Measurements from ENCODE around the gene SPDYC.
A peak's percentile ranks its signal among the peaks of the same experiment; 100 is the strongest.

SPDYC gene

GRCh38 chr11:65128182-65129145 lies 41.6 kb upstream of the SPDYC start:
- Histone ChIP-seq H3K27ac (ENCODE audit: low read length) (no peak overlapping the region), H3K9me3 (ENCODE audit: control insufficient read depth in 2 of 2, low read length in 2 of 2) (no peaks in the 10 kb centered on the region), H3K4me1 (ENCODE audit: control insufficient read depth, insufficient read depth, low read length) (peaks cover 15% of the 10 kb centered on the region), H3K9ac (ENCODE audit: low read length in 2 of 2) (no peak overlapping the region), H3K36me3 (ENCODE audit: control insufficient read depth in 2 of 2, insufficient read depth in 2 of 2, low read length in 2 of 2) (peaks cover 44 to 61% of the 10 kb centered on the region in 2 donors), H3K27me3 (ENCODE audit: control insufficient read depth in 1 of 2, insufficient read depth in 2 of 2, low read length in 2 of 2) (no peaks in the 10 kb centered on the region), H3K4me3 (ENCODE audit: low read length in 2 of 2) (no peak overlapping the region)

- Histone ChIP-seq H3K4me3 (ENCODE audit: low read length in 2 of 2) (no peak overlapping the region), H3K4me1 (ENCODE audit: control insufficient read depth, insufficient read depth, low read length) (peaks cover 21% of the 10 kb centered on the region), H3K9me3 (ENCODE audit: control insufficient read depth in 2 of 2, low read length in 2 of 2) (no peaks in the 10 kb centered on the region), H3K27ac (ENCODE audit: low read length) (no peak overlapping the region), H3K36me3 (ENCODE audit: control insufficient read depth in 2 of 2, insufficient read depth in 2 of 2, low read length in 2 of 2) (peaks cover 40 to 61% of the 10 kb centered on the region in 2 donors), H3K9ac (ENCODE audit: low read length in 2 of 2) (no peak overlapping the region), H3K27me3 (ENCODE audit: control insufficient read depth in 1 of 2, insufficient read depth in 2 of 2, low read length in 2 of 2) (no peaks in the 10 kb centered on the region)
These were observed 40.2 kb upstream of the SPDYC start for GRCh38 chr11:65129649-65130441.

GRCh38 chr11:65130631-65131416 lies 39.2 kb upstream of the SPDYC start:
- Histone ChIP-seq H3K9me3 (ENCODE audit: control insufficient read depth in 2 of 2, low read length in 2 of 2) (no peaks in the 10 kb centered on the region), H3K9ac (ENCODE audit: low read length in 2 of 2) (no peak overlapping the region), H3K4me3 (ENCODE audit: low read length in 2 of 2) (no peak overlapping the region), H3K27me3 (ENCODE audit: control insufficient read depth in 1 of 2, insufficient read depth in 2 of 2, low read length in 2 of 2) (no peaks in the 10 kb centered on the region), H3K27ac (ENCODE audit: low read length) (no peak overlapping the region), H3K4me1 (ENCODE audit: control insufficient read depth, insufficient read depth, low read length) (peaks cover 30% of the 10 kb centered on the region), H3K36me3 (ENCODE audit: control insufficient read depth in 2 of 2, insufficient read depth in 2 of 2, low read length in 2 of 2) (peaks cover 37 to 55% of the 10 kb centered on the region in 2 donors)

GRCh38 chr11:65131417-65131776 lies 38.6 kb upstream of the SPDYC start:
- no peak overlapping the region for H3K9ac ChIP-seq (ENCODE audit: low read length in 2 of 2)
- H3K4me3 ChIP-seq (ENCODE audit: low read length in 2 of 2): no peak overlapping the region
- peaks cover 35 to 52% of the 10 kb centered on the region in 2 donors for H3K36me3 ChIP-seq (ENCODE audit: control insufficient read depth in 2 of 2, insufficient read depth in 2 of 2, low read length in 2 of 2)

GRCh38 chr11:65131895-65132237 lies 38.2 kb upstream of the SPDYC start:
- Histone ChIP-seq H3K27me3 (ENCODE audit: control insufficient read depth in 1 of 2, insufficient read depth in 2 of 2, low read length in 2 of 2) (no peaks in the 10 kb centered on the region), H3K9me3 (ENCODE audit: control insufficient read depth in 2 of 2, low read length in 2 of 2) (no peaks in the 10 kb centered on the region), H3K9ac (ENCODE audit: low read length in 2 of 2) (no peak overlapping the region), H3K4me1 (ENCODE audit: control insufficient read depth, insufficient read depth, low read length) (peaks cover 33% of the 10 kb centered on the region), H3K27ac (ENCODE audit: low read length) (no peak overlapping the region), H3K4me3 (ENCODE audit: low read length in 2 of 2) (no peak overlapping the region), H3K36me3 (ENCODE audit: control insufficient read depth in 2 of 2, insufficient read depth in 2 of 2, low read length in 2 of 2) (peaks cover 30 to 47% of the 10 kb centered on the region in 2 donors)

More at GRCh38 chr11:65131417-65131776, 38.6 kb upstream of the SPDYC start:
- H3K27ac ChIP-seq (ENCODE audit: low read length): no peak overlapping the region
- no peaks in the 10 kb centered on the region for H3K27me3 ChIP-seq (ENCODE audit: control insufficient read depth in 1 of 2, insufficient read depth in 2 of 2, low read length in 2 of 2)
- peaks cover 33% of the 10 kb centered on the region for H3K4me1 ChIP-seq (ENCODE audit: control insufficient read depth, insufficient read depth, low read length)
- no peaks in the 10 kb centered on the region for H3K9me3 ChIP-seq (ENCODE audit: control insufficient read depth in 2 of 2, low read length in 2 of 2)

GRCh38 chr11:65132238-65132987 lies 37.6 kb upstream of the SPDYC start:
- no peaks in the 10 kb centered on the region for H3K27me3 ChIP-seq (ENCODE audit: control insufficient read depth in 1 of 2, insufficient read depth in 2 of 2, low read length in 2 of 2)
- H3K9me3 ChIP-seq (ENCODE audit: control insufficient read depth in 2 of 2, low read length in 2 of 2): no peaks in the 10 kb centered on the region
- peaks cover 33% of the 10 kb centered on the region for H3K4me1 ChIP-seq (ENCODE audit: control insufficient read depth, insufficient read depth, low read length)
- no peak overlapping the region for H3K9ac ChIP-seq (ENCODE audit: low read length in 2 of 2)
- H3K36me3 ChIP-seq (ENCODE audit: control insufficient read depth in 2 of 2, insufficient read depth in 2 of 2, low read length in 2 of 2): peaks cover 30 to 45% of the 10 kb centered on the region in 2 donors
- H3K4me3 ChIP-seq (ENCODE audit: low read length in 2 of 2): peak overlapping the region in 1 of 2 donors; percentile 93
- H3K27ac ChIP-seq (ENCODE audit: low read length): no peak overlapping the region

- Histone ChIP-seq H3K27me3 (ENCODE audit: control insufficient read depth in 1 of 2, insufficient read depth in 2 of 2, low read length in 2 of 2) (no peaks in the 10 kb centered on the region), H3K27ac (ENCODE audit: low read length) (peak overlapping the region; percentile 99), H3K9ac (ENCODE audit: low read length in 2 of 2) (peak overlapping the region; percentile 89 to 100), H3K4me3 (ENCODE audit: low read length in 2 of 2) (peak overlapping the region; percentile 80 to 93), H3K36me3 (ENCODE audit: control insufficient read depth in 2 of 2, insufficient read depth in 2 of 2, low read length in 2 of 2) (peaks cover 30 to 40% of the 10 kb centered on the region in 2 donors), H3K4me1 (ENCODE audit: control insufficient read depth, insufficient read depth, low read length) (peaks cover 33% of the 10 kb centered on the region), H3K9me3 (ENCODE audit: control insufficient read depth in 2 of 2, low read length in 2 of 2) (no peaks in the 10 kb centered on the region)
These were observed 36.9 kb upstream of the SPDYC start for GRCh38 chr11:65132988-65133700.

- peak overlapping the region; percentile 99 for H3K27ac ChIP-seq (ENCODE audit: low read length)
- peak overlapping the region; percentile 89 to 100 for H3K9ac ChIP-seq (ENCODE audit: low read length in 2 of 2)
- H3K4me1 ChIP-seq (ENCODE audit: control insufficient read depth, insufficient read depth, low read length): peaks cover 33% of the 10 kb centered on the region
- no peaks in the 10 kb centered on the region for H3K9me3 ChIP-seq (ENCODE audit: control insufficient read depth in 2 of 2, low read length in 2 of 2)
- H3K27me3 ChIP-seq (ENCODE audit: control insufficient read depth in 1 of 2, insufficient read depth in 2 of 2, low read length in 2 of 2): no peaks in the 10 kb centered on the region
- peaks cover 27 to 34% of the 10 kb centered on the region in 2 donors for H3K36me3 ChIP-seq (ENCODE audit: control insufficient read depth in 2 of 2, insufficient read depth in 2 of 2, low read length in 2 of 2)
- H3K4me3 ChIP-seq (ENCODE audit: low read length in 2 of 2): peak overlapping the region; percentile 80 to 93
These were observed 36.3 kb upstream of the SPDYC start for GRCh38 chr11:65133724-65134123.

- Histone ChIP-seq H3K9me3 (ENCODE audit: control insufficient read depth in 2 of 2, low read length in 2 of 2) (no peaks in the 10 kb centered on the region), H3K9ac (ENCODE audit: low read length in 2 of 2) (peak within 1 kb of the TSS; percentile 89 to 100), H3K36me3 (ENCODE audit: control insufficient read depth in 2 of 2, insufficient read depth in 2 of 2, low read length in 2 of 2) (peaks cover 22 to 29% of the 10 kb centered on the region in 2 donors), H3K27ac (ENCODE audit: low read length) (peak within 1 kb of the TSS; percentile 99), H3K4me3 (ENCODE audit: low read length in 2 of 2) (peak within 1 kb of the TSS; percentile 80 to 93), H3K4me1 (ENCODE audit: control insufficient read depth, insufficient read depth, low read length) (peaks cover 33% of the 10 kb centered on the region), H3K27me3 (ENCODE audit: control insufficient read depth in 1 of 2, insufficient read depth in 2 of 2, low read length in 2 of 2) (no peaks in the 10 kb centered on the region)
These were observed 35.6 kb upstream of the SPDYC start, which contains the start of gene SYVN1 for GRCh38 chr11:65134240-65134951. Gene SYVN1 (minus strand): TSS chr11:65134519. CDS start chr11:65133601, 918 bp downstream.

All from stomach smooth muscle (tissue), 2 donors.